Measurements from ENCODE around the gene CRACR2B.

The CRACR2B gene

DNA sequence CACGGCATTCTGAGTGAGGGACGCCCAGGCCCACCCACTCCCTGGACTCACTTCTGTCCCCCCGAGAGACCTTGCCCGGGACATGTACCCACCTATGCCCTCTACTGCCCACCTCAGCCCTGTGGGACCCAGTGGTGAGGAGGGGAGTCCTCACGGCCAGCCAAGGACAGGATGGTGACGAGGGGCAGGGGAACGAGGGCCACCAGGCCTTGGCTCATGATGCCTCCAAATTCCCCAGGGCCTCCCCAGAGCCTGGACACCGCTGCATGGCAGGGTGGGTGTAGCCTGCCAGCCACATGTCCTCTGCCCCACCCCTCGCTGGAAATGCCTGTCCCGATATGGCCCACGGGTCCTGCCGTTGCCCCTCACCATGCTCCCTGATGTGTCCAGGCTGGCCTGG lies 41.1 kb downstream of the CRACR2B start:
- no peak for DNase-seq (ENCODE audit: low spot score)

DNA sequence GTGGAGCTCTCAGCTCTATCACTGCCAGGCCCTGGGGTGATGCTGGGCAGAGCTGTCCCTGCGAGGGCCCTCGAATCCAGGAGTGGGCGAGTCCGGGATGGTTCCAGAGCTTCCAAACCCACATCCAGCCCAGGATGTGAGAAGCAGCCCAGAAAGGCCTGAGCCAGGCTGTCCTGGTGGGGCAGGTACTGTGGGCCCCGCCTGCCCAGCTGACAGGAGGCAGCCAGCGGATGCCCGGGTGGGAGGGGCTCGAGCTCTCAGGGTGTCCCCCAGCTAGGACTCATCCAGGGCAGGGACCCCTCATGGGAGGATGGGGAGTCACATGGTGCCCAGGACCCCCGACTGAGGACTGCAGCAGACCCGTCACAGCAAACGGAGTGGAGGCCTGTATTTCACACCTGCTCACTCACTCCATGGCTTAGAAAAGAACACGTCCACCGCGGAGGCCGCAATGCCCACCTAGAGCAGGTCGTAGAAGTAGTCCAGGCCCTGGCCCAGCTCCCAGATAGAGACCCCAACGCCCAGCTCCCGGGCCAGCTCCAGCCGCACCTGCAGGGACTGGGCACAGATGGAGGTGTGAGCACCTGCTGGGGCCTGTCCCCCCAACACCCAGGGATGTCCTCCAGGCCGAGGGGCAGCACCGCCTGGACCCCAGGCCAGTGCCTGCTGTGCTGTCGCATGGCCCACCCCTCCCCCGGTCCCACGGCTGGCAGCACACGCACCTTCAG lies 41.8 kb downstream of the CRACR2B start:
- no peak for DNase-seq (ENCODE audit: low spot score)

DNA sequence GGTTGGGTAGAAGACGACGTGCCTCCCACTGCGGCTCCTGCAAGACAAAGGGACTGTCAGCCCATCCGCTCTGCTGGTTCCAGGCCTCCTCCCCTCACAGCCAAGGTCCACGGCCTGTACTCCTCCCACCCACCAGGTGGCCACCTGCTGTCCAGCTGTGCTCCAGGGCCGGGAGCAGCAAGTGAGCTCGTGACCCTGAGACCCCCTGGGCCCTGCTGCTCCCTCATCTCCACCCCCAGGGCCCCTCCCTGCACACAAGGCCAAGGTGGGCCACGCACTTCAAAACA lies 42.4 kb downstream of the CRACR2B start:
- DNase-seq (ENCODE audit: low spot score): no peak

DNA sequence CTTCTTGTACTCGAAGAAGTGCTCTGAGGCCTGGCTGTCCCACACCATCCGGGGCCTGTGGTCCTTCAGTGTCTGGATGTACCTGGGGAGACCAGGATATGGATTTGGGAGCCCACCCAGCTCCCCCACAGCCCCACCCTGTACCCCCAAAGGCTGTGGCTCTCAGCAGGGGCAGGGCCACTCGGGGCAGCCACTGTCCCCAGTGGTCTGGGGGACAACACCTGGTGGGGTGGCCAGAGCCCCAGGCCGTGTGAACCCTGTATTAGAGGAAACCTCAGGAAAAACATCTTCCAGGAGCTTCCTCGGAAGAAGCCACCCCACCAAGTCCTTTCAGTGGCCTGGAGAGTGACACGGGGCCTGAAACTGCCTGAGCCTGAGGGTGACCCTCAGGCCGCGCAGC lies 42.7 kb downstream of the CRACR2B start:
- no peak for DNase-seq (ENCODE audit: low spot score)

DNA sequence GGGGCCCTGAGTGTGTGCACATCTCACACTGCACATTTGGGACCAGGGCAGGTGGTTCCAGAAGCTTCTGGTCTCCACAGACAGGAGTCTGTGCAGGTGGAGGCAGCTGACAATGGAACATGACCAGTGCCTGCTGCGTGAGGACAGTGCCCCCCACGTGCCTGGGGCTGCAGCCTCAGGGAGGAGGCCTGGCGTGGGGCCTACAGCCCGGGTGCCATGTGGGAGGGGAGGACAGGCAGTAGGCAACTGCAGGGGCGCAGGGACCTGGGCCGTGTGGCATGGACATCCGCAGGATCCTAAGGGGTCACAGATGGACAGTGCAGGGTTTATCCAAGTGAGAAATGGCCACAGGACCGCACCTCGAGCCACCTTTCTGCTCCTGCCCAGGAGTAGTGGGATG lies 43.8 kb downstream of the CRACR2B start:
- DNase-seq (ENCODE audit: low spot score): no peak

DNA sequence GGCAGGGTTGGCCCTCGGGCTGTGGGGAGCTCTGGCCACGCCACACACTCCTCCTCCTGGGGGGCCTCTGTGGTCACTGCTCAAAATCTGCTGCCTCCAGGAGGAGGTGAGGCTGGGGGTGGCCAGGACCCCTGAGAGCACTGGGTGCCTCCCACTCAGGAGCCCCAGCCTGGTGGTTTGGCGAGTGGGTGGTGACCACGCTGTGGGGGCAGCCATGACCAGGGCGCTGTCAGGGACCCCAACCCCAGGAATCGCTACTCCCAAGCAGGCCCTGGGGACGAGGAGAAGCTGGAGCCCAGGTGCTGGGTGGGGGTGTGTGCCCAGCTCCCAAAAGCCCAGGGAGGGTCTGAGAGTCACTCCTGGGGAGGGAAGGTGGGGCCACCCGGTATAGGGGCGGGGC lies 45.1 kb downstream of the CRACR2B start:
- no peak for DNase-seq (ENCODE audit: low spot score)

DNA sequence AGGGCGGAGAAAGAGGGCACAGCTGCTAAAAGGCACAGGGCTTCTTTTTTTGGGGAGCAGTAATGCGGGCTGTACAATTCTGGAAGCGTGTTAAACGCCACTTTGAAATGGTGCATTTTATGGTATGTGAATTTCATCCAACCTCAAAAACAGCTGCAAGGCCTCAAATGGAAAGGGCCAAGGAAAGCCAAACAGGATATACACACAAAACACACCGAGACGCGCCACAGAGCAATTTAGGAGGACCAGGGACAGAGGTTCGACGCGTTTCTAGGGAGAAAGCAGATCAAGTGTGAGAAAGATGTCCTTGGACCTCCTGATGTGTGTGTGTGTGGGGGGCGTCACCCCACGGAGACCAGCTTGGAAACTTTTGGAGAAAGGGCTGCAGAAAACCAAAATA lies 46.0 kb downstream of the CRACR2B start:
- no peak for DNase-seq (ENCODE audit: low spot score)

DNA sequence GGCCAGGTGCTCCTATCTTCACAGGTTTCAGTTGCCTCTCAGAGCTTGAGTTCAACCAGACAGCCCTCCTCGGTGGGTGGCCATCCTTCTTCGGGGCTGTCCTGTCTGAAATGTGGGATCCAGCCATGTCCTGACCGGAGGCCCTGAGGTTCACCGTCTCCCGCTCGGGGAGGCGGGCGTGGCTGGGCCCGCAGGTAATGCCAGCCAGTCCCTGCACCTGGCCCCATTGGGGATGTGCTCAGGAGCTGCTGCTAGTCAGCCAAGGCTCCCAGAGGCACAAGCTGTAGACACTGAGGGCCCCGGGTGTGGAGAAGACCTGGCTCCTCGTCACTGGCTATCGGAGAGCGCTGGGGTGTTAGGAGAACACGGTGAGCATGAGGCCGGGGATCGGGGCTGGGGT lies 47.5 kb downstream of the CRACR2B start:
- no peak for DNase-seq (ENCODE audit: low spot score)

DNA sequence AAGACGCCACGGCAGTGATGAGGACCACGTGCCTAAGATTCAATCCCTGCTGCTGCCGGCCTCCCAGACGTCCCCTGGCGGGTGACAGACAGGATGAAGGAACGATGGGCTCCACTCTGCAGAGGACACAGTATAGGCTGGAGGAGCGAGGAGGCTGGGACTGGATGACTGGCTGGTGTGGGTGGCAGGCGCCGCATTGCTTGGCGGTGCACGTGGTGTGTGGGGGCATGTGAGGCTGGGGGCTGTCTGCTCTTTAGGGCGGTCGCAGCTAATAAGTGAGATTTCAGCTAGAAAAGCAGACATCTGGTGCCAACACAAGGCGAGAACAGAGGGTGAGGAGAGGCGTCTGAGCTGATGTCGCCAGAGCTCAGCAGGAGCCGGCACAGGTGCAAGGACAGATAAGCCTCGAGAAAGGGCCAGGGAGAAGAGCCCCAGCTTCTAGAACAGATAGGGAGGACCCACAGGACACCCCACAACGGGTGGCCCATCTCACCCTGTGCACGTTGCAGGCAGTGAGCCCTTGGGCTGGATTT lies 48.1 kb downstream of the CRACR2B start:
- DNase-seq (ENCODE audit: low spot score): no peak

DNA sequence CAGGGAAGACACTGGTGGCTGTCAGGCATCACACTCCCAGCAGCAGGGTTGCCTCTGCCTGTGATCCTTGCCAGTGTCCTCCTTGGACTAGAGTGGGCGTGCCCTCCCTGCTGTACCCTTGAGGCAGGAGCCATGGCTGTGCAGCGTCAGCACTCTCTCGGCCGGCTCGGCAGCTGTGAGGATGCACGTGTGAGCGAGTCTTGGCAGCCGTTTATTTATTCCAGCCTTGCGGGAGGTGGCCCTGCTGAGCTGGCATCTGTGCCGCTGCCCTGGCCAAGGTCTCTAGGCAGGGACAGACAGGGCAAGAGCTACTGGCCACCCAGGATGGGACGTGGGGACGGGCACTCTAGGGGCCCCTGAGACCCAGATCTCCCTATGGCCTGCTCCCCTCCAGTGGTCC lies 48.8 kb downstream of the CRACR2B start:
- no peak for DNase-seq (ENCODE audit: low spot score)

DNA sequence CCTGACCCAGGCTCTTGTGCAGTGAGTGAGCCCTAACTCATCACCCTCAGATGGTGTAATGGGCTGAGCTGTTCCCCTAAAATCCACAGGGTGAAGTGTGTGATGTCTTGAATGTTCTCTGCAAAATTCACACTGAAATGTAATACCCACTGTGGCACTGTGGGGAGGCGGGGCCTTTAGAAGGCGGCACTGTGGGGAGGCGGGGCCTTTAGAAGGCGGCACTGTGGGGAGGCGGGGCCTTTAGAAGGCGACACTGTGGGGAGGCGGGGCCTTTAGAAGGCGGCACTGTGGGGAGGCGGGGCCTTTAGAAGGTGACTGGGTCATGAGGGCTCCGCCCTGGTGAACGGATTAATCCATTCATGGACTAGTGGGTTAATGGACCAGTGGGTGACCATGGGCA lies 49.8 kb downstream of the CRACR2B start:
- peak; percentile 70 for DNase-seq (ENCODE audit: low spot score)

DNA sequence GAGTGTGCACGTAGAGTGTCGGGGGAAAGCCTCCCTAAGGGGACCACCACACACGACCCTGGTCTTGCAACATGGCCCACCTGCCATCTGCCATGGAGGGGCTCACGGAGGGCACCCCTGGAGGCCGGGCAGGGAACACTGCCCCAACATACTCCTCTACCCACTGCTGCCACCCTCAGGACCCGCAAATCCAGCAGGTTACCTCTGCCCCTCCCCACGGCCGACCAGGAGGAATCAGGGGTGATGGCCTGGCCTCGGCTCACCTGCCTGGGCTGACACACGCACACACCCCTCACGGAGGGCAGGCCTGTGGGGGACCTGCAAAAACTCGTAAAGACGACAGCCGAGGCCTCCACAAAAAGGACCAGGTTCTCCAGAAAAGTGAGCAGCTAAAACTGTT lies 52.7 kb downstream of the CRACR2B start:
- no peak for DNase-seq (ENCODE audit: low spot score)

All from RKO (cell line).